ENCODE results near the gene FRMD6.

GRCh38 chr14:51701951-51702350 lies 50.2 kb downstream of the FRMD6 start:
- no peak for TF ChIP-seq FOXA1 (IDR thresholded peaks at IDR 0.05)
- TF ChIP-seq ZNF384 (IDR thresholded peaks at IDR 0.05), result no peak
- TF ChIP-seq LEF1 (IDR thresholded peaks at IDR 0.05; ENCODE audit: borderline replicate concordance), result no peak
- no peak for TF ChIP-seq NFRKB (IDR thresholded peaks at IDR 0.05)
- TF ChIP-seq BHLHE40 (IDR thresholded peaks at IDR 0.05; ENCODE audit: borderline replicate concordance), result no peak
